Ovary (tissue), 9 donors: ENCODE results near the gene MVD. TPM values are rescaled to one million over a fixed set of nuclear protein-coding genes. Genes with fewer than 3 reads are reported as not detected.

Experiments used
- DNase-seq, 5 donors: peaks; one replicate each; pipeline ENCODE4 v3.0.0-alpha.2; 2019 to 2020
- H3K27ac ChIP-seq, 2 donors: fragments of 200-600 bp; one replicate each; pipeline versions ENCODE4 v1.5.1 to v1.8.0; 2019 to 2022
- H3K27me3 ChIP-seq: fragments of 200-600 bp; one replicate; pipeline ENCODE4 v1.8.0; 2022
- H3K36me3 ChIP-seq: fragments of 200-600 bp; sonication (generic); one replicate; pipeline ENCODE4 v1.5.1; 2019
- H3K4me1 ChIP-seq: one replicate; pipeline ENCODE4 v1.8.1; 2013; ENCODE audit warnings: mild to moderate bottlenecking, moderate library complexity; ENCODE audit not compliant: insufficient read depth
- H3K4me3 ChIP-seq: fragments of 200-600 bp; sonication (generic); one replicate; pipeline ENCODE4 v1.5.1; 2017
- H3K9me3 ChIP-seq, 2 donors: fragments of 200-600 bp in 1 of 2; sonication (generic) in 1 of 2; one replicate each; pipeline versions ENCODE4 v1.5.1 to v1.8.1; 2013 to 2019; ENCODE audit warnings: mild to moderate bottlenecking in 1 of 2, moderate library complexity in 1 of 2
- EP300 ChIP-seq: sonication (generic); formaldehyde crosslinking; IDR thresholded peaks from one replicate; pipeline ENCODE4 v1.6.1; 2017; ENCODE audit warnings: antibody characterized with exemption
- POLR2A ChIP-seq: fragments of 450-650 bp; IDR thresholded peaks from one replicate; pipeline ENCODE4 v1.6.1; 2017; ENCODE audit warnings: antibody characterized with exemption, mild to moderate bottlenecking, moderate library complexity
- WGBS, 3 donors: extraction: QIAGEN DNeasy Blood & Tissue Kit in 1 of 3; methylation state at CpG; one replicate each; pipeline versions ENCODE4 v1.1.5 to v1.1.7; 2013 to 2017; 5-methylcytosine and 5-hydroxymethylcytosine counted together
- intact Hi-C, 4 donors: fragments of 100-400 bp; cut with DNase I; formaldehyde crosslinking; loops; one replicate each; pipeline versions ENCODE4 v1.11.0 to v1.15.1; 2022 to 2023
- polyA plus RNA-seq, 2 donors: library from polyadenylated mRNA; stranded (reverse); fragments of 200-250 nt in 1 of 2; fragments of 350-450 nt in 1 of 2; fragmentation: Illumina TruSeq in 1 of 2; extraction: RNeasy Lipid Tissue Mini Kit (QIAGEN cat#74804) in 1 of 2; gene quantifications; one replicate each; pipeline ENCODE4 v1.2.3, GENCODE V29; 2013 to 2014
- total RNA-seq, 7 donors: library from RNA; depleted of rRNA in 2 of 7; stranded (reverse); fragments of >200 nt in 2 of 7; fragmentation: NEBNext Ultra II Directional in 3 of 7; extraction: Animal tissue kit (Norgen Biotek cat#: 25700) in 3 of 7; gene quantifications; one replicate each; pipeline versions ENCODE4 v1.1.0 to v1.2.4, GENCODE V29; 2016 to 2023
- TF ChIP-seq, protein P1 (sequence below), 3 donors: fragments of 450-650 bp in 2 of 3; fragments of 200-600 bp in 1 of 3; IDR thresholded peaks; one replicate each; pipeline versions ENCODE4 v1.5.1 to v1.8.0; 2016 to 2022; ENCODE audit warnings: antibody characterized with exemption in 3 of 3, mild to moderate bottlenecking in 1 of 3
- donor health status: DM: no; HTN: no; CAD: no; lungs with moderate emphysema.
- donor health status: DM: no; HTN: no; CAD: no.
- donor health status: Bipolar disorder and iron deficiency.
- donor health status: DM: yes; HTN: yes; CAD: no.
- donor health status: DM: no; HTN: no; CAD: no.
- donor health status: DM: yes; HTN: yes; CAD: no.

Gene MVD
- total and polyA plus RNA-seq, 9 donors = 9.1 to 135 (median 20.9) TPM

DNA sequence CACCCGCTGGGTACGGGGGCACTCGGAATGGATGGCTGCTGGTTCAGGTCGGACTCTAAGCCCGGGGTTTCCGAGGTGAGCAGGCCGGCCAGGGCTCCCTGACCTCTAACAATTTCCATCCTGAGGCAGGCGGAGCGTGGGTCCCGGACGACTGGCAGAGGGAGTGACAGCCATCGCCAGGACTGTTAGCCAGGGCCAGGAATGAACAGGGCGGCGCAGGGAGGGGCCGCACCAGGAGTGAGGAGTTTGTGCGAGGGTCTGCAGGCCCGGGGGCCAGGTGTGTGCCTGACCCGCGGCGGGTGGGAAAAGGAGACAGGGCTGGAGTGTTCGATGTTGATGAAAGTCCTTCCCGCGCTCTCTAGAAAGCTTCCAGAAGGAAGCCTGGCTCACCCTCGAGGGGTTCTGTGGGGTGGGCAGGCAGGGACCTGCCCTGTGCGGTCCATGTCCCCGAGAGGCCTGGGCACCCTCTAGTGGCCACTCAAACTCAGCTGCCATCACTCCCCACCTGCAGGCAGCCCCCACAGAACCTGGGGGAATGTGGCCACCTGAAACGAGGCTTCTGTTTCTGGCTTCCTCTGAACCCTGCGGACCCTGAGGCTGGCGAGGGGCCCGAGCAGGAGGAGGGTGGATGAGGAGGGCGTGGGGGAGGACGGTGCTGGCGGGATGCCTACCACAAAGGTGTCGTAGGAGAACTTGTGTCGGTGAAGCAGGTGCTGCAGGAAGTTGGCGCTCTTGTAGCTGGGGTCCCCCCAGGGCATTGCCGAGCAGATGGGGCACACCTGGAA lies 35.1 kb upstream of the MVD start:
- 84 to 85% (median 85%) methylated on average over 37 of the region's 37 CpGs for WGBS, 3 donors
- intact Hi-C loops = no loop called here
- H3K36me3 ChIP-seq = peaks cover 2% of the 10 kb centered on the region
- no peaks in the 10 kb centered on the region for H3K9me3 ChIP-seq
- no peak overlapping the region for H3K4me3 ChIP-seq
- peaks cover 2% of the 10 kb centered on the region for H3K4me1 ChIP-seq
- no peak for DNase-seq
- TF ChIP-seq POLR2A (no peak), EP300 (no peak)
- TF ChIP-seq, protein P1, sequence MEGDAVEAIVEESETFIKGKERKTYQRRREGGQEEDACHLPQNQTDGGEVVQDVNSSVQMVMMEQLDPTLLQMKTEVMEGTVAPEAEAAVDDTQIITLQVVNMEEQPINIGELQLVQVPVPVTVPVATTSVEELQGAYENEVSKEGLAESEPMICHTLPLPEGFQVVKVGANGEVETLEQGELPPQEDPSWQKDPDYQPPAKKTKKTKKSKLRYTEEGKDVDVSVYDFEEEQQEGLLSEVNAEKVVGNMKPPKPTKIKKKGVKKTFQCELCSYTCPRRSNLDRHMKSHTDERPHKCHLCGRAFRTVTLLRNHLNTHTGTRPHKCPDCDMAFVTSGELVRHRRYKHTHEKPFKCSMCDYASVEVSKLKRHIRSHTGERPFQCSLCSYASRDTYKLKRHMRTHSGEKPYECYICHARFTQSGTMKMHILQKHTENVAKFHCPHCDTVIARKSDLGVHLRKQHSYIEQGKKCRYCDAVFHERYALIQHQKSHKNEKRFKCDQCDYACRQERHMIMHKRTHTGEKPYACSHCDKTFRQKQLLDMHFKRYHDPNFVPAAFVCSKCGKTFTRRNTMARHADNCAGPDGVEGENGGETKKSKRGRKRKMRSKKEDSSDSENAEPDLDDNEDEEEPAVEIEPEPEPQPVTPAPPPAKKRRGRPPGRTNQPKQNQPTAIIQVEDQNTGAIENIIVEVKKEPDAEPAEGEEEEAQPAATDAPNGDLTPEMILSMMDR (IDR thresholded peaks at IDR 0.05) = no peak
- no peak overlapping the region for H3K27ac ChIP-seq
- no peaks in the 10 kb centered on the region for H3K27me3 ChIP-seq

DNA sequence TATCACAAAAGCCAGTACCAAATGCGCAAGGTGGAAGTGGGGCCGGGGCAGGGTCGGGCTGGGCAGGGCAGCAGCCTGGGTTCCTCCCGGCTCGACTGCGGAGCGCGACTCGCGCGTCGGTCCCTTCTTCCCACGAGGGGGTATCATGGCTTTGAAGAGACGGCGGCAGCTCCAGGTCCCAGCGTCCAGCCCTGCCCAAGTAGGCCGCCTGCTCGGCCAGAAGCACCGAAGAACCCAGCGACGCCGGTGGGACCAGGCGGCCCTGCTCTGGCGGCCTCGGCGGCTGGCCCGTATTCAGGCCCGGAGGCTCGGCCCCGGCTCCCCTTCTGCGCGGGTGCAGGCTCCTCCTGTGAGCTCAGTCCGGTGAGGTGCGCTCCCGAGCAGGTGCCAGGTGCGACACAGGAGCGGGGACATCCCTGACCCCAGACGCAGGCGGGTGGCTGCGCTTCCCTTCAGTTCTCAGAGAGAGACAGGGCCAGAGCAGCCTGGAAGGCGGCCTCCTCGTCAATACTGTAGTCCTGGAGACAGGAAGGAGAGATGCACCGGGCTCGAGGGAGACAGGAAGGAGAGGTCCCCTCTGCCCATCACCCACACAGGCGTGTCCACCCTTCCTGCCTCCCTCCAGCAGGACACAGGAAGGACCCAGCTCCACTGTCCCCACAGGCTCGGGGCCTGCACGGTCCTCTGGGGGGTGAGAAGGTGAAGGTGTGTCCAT lies 34.4 kb upstream of the MVD start:
- DNase-seq = no peak
- 87 to 93% (median 89%) methylated on average over 47 of the region's 47 CpGs for WGBS, 3 donors
- peaks cover 2% of the 10 kb centered on the region for H3K36me3 ChIP-seq

GRCh38 chr16:88696441-88696840 lies 33.5 kb upstream of the MVD start:
- no peak for DNase-seq
- Histone ChIP-seq H3K4me3 (no peak overlapping the region), H3K4me1 (peaks cover 2% of the 10 kb centered on the region), H3K27me3 (no peaks in the 10 kb centered on the region), H3K27ac (no peak overlapping the region), H3K36me3 (peaks cover 2% of the 10 kb centered on the region), H3K9me3 (no peaks in the 10 kb centered on the region)
- no peak for TF ChIP-seq EP300
- TF ChIP-seq, protein P1 (IDR thresholded peaks at IDR 0.05) = no peak
- TF ChIP-seq POLR2A = no peak
- intact Hi-C loops = no loop called here
- WGBS, 3 donors = 73 to 82% (median 79%) methylated on average over 14 of the region's 14 CpGs

More for the DNA sequence above, 34.4 kb upstream of the MVD start:
- Histone ChIP-seq H3K27ac (no peak overlapping the region), H3K27me3 (no peaks in the 10 kb centered on the region), H3K4me3 (no peak overlapping the region), H3K4me1 (peaks cover 2% of the 10 kb centered on the region), H3K9me3 (no peaks in the 10 kb centered on the region)
- intact Hi-C loops = no loop called here
- TF ChIP-seq, protein P1 (IDR thresholded peaks at IDR 0.05) = no peak
- no peak for TF ChIP-seq EP300
- TF ChIP-seq POLR2A = no peak

GRCh38 chr16:88695753-88696152 lies 32.9 kb upstream of the MVD start:
- H3K27me3 ChIP-seq = peaks cover 2% of the 10 kb centered on the region
- intact Hi-C loops = no loop called here
- no peak overlapping the region for H3K4me3 ChIP-seq
- H3K4me1 ChIP-seq = no peaks in the 10 kb centered on the region
- DNase-seq = no peak
- H3K9me3 ChIP-seq = no peaks in the 10 kb centered on the region
- H3K36me3 ChIP-seq = peaks cover 2% of the 10 kb centered on the region
- 88 to 93% (median 89%) methylated on average over 7 of the region's 7 CpGs for WGBS, 3 donors
- no peak for TF ChIP-seq EP300
- TF ChIP-seq, protein P1 (IDR thresholded peaks at IDR 0.05) = no peak
- TF ChIP-seq POLR2A = no peak
- H3K27ac ChIP-seq = no peak overlapping the region
